Measurements from ENCODE around the gene TXNRD1.

TXNRD1 gene

DNA sequence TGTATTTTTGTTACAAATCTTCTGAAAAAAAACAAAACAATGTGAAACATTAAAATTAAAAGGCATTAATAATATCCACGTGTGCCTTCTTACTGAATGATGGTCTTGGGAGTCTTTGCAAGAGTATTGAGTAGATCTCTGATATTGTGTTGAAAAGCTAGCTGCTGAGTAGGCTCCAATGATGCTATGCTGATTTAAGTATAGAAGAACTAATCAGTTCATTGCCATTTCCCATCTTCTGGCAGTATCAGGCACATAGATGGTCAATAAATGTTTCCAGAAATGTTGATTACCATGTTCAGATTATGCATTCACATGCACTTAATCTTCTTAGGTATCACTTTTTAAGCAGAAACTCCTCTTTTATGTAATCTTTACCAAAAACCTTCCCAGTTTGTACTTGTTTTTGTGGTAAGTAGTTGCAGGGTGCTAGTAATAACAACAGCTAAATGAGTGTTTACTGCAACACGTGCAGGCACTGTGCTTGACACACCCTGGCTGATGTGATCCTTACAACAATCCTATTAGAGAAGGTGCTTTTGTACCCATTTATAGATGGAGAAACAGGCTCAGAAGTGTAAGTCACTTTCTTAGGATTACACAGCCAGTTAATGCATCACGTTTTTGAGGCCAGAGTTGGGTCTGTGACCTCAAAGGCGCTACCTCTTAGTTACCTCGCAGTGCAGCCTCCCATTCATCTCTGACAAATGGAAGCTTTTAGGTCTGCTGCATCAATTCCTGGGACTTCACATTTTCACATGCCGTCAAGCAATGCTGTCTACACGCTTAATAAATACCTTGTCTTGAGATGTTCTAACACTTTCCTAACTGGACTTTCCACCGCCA is 134.9 kb downstream of the TXNRD1 start:
- no peak for DNase-seq (ENCODE audit: low spot score)

DNA sequence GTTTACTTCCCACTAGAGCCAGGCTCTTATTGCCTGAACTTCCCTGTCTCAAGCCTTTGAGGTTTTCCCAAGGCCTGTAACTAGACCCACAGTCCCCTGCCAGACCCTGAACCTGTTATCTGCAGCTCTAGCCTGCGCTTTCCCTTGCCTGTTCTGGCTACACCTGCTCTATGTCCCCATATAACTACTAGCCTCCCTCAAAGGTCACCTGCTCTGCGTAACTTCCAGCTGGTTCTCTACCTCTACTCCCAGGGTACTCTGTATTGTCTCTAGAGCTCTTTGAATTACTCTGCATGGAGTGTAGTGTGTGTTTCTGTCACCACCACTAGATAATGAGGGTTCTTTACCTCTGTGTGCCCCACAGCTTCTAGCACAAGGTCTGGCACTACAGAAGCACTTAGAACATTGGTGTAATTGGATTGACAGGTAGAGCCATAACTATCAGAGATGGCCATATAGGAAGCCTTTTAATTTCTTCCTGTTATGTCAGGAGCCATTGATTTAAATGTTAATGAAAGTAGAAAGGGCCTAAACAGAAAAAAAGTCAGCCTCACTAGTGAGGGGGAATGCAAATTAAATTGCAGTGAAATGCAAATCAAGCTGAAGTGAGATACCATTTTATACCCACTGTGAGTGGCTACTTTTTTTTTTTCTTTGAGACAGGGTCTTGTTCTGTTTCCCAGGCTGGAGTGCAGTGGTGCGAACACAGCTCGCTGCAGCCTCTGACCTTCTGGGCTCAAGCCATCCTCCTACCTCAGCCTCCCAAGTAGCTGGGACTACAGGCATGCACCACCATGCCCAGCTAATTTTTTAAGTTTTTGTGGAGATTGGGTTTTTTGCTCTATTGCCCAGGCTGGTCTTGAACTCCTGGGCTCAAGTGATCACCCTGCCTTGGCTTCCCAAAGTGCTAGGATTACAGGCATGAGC is 135.7 kb downstream of the TXNRD1 start:
- DNase-seq (ENCODE audit: low spot score) = no peak

DNA sequence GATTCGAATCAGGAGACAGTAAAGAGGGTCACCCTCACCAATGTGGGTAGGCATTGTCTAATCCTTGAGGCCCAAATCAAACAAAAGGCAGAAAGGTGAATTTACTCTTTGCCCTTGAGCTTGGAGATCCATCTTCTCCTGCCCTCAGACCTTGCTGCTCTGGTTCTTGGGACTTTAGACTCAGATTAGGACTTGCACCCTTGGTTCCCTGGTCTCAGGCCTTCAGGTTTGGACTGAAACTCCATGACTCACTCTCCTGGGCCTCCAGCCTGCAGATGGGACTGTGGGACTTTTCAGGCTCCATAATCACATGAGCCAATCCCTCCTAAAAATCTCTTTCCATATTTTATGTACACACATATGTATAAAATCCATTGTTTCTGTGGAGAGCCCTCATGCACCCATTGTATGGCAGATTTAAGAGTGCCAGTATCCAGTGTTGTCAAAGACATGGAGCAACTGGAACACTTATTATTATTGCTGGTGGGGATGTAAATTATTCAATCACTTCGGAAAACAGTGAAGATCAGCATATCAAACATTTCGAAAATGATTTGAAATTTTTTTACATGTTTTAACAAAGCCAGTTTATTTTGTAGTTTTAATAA is 136.6 kb downstream of the TXNRD1 start:
- DNase-seq (ENCODE audit: low spot score) = no peak

DNA sequence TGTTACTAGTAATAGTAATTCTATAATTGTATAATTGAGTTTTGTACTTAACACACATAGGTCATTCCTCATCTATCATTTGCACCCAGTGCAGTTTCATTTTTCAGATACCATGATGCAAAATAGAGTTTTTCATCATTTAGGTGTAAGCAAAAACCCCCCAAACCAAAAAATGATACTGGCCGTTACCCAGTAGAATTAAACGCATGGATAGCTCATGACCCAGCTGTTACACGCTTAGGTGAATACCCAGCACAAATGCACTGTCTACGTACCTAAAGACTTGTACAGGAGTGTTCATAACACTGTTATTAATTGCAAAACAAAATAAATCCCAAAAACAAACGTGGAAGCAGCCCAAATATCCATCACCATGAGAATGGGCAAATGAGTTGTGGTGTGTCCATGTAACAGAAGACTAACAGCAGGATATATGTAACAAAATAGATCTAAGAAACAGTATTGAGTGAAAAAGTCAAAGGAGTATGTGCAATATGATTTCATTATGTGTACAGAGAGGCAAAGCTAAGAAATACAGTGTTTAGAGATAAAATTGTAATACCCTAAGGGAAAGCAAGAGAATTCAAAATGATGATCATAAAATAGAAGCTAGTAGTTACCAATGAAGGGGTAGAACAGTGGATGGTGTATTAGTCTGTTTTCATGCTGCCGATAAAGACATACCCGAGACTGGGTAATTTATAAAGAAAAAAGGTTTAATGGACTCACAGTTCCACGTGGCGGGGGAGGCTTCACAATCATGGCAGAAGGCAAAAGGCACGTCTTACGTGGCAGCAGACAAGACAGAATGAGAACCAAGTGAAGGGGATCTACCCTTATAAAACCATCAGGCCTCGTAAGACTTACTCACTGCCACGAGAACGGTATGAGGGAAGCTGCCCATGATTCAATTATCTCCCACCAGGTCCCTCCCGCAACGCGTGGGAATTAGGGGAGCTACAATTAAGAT is 137.7 kb downstream of the TXNRD1 start:
- DNase-seq (ENCODE audit: low spot score) = no peak

DNA sequence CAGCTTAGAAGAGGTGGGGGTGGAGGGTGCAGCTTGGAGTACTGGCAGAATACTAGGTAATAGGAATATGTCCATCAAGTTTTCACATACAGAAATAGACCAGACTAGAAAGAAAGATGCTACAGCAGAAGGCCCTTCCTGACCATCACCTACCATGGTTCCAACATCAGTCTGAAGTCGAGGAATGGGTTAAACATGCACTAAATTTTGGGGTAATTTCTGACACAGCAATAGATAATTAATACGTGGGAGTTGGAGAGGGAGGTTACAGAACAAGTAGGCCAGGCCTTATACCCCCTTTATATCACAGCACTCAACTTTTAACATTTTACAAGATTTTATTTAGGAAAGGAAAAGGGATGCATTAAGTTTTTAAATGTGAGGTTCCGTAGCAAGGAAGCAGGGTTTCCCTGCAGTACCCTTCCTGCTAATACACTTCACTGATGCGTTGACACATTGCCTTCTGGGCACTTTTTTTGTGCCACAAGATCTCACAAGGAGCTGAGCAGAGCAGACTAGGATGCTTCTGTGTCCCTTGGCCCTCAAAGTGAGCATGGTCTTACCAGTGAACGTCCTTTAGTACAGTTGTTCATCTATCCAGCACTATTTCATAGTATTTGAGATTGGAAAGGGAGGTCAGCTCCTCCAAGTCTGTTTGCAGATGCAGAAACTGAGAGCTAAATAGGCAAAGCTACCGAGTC is 138.7 kb downstream of the TXNRD1 start:
- no peak for DNase-seq (ENCODE audit: low spot score)

DNA sequence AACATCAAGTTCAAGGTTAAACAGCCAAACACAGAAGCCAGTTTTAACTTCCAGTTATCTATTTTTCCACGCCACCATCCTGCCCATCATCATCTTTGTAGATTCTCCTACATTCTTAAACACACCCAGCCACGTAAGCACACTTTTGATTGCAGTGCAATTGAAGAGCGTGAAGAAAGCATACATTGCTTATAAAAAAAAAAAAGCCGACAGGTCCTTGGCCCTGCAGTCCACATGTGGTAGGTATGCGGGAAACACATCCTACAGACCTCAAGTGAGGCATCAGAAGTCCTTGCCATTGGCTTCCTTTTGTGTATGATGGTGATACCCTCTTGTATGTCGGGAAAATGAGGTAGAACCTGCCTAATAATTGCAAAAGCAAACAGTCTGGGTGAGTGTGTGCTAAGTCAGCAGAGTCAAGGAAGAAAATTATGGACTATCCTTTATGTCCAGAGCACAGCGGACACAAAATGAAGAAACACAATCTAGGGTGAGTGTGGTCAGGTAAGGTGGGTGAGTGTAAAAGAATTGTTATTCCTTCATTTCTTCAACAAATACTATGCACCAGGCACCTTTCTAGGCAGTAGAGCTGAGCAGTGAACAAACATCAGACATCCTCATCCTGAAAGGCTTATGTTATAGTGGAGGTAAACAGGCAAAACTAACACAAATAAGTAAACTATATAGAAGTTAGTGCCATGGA is 139.4 kb downstream of the TXNRD1 start:
- DNase-seq (ENCODE audit: low spot score) = no peak

DNA sequence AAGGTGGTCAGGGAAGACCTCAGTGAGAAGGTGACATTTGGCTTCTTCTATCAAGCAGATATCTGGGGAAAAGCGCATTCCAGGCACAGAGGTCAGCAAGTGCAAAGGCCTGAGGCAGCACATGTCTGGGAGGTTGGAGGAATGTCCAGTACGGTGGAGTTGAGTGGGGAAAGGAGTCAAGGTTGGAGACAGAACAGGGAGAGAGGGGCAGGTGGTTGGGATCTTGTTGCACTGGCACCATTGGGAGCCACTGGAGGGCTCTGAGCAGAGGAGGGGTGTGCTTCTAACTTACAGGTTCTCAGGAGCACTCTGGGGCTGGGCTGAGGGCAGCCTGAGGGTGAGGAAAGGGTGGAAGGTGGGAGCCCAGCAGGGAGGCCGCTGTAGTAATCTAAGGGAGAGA is 140.1 kb downstream of the TXNRD1 start:
- DNase-seq (ENCODE audit: low spot score) = no peak

DNA sequence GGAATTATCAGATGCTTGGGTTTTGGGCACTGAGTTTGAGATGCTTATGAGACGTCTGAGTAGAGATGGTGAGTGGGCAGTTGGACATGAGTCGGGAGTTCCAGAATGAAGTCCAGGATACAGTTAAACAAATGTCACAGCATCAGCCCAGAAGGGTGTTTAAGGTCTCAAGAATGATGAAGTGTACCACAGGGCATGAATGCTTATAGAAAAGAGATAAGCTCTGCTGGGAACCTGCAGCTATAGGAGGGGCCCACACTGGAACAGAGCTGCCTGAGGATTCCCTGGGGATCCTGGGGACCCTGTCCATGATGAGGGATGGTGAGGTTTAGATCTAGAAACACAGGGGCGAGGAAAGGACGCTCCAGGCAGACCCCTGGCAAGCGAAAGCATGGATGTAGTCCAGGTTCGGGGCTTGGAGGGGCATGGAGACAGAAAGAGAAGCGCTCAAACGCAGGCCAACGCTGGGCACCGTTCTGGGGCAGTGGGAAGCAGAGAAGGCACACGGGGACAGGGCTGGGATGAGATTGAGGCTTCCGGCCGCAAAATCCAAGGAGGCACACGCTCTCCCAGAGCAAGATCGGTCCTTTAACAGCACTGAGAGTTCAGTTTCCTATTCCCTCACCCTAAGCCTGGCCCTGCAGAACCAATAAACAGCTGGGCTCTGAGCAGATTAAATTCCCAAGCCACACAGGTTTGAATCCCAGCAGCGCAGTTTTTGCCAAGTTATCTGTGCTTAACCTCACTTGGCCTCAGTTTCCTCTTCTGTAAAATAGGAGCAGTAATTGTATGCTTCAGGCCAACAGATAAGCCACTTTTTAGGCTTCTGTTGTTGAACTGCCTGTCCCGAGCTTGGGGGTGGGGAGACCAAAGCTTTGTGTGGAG is 140.9 kb downstream of the TXNRD1 start:
- no peak for DNase-seq (ENCODE audit: low spot score)

DNA sequence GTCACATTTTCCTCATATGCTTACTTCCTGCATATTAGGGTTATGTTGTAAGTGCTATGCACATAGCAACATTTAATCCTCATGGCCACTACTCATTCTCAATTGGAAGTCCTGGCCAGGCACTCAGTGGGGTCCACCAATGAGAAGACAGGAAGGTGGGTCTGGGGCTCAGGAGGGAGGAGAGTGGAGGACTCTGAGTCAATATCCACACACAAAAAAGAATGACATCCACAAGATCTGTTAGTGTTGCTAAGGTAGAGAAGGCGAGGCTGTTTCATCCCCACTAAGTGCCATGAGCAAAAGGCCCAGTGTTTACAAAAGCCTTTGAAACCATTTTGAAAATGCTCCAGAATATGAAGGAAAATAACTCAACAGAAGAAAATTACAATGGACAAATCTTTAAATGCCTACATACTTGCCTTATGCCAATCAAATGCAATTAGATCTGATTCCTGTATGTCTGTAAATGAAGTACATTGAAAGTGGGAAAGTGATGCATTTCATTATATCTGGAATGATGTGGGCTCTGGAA is 141.9 kb downstream of the TXNRD1 start:
- no peak for DNase-seq (ENCODE audit: low spot score)

DNA sequence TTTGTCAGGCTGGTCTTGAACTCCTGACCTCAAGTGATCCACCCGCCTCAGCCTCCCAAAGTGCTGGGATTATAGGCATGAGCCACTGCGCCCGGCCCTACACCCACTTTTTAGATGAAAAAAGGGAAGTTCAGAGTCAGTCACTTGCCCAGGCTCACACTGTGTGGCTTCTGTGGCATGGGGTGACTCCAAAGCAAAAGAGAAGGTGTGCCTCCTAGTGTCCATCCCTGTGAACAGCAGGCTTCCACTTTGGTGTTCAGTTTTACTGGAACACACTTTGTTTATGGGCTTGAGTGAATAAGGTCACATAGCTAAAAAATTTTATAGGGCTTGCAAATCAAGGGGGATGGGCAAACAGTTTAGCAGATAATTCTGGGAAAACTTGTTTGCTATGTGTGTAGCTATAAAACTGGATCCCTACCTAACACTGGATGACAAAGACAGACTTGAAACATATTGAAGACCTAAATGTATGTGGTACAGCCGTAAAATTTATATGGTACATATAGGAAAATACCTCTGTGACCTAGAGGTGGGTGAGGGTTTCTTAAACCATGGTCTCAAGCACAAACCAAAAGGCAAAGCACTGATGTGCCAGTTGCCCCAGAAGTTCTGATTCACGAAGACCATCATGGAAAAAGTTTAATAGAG is 142.9 kb downstream of the TXNRD1 start:
- peak; percentile 45 for DNase-seq (ENCODE audit: low spot score)

DNA sequence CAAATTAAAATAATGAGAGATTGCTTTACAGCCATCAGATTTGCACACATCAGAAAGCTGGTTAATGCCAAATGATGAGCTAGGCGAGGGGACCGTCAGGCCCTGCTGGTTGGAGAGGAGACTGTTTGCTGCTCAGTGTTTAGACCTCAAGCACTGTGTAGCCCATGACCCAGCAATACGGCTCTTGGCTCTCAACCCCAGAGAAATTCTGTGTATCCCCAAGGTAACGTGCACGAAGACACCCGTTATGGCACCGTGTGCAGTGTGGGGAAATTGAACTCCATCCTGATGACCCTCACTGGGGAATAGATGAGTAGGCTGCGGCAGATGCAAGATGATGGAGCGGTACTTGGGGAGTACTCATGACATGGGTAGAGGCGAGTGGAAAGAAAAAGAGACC is 143.6 kb downstream of the TXNRD1 start:
- no peak for DNase-seq (ENCODE audit: low spot score)

DNA sequence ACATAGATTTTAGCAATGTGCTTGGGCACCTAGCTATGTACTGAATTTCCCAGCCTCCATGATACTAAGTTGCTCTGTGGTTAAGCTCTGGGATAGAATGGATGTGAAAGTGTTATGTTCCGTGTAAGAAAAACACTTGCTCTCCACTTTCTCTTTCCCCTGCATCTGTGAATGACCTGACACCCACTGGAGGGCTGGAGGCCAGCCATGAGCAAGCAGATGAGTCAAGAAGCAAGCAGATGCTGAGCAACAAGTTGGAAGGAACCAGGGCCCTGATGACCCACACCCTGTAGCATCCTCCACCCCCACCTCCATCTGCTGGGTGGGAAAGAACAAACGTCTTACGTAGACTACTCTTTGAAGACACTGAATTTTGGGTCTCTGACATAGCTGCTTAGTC is 144.6 kb downstream of the TXNRD1 start:
- no peak for DNase-seq (ENCODE audit: low spot score)

DNA sequence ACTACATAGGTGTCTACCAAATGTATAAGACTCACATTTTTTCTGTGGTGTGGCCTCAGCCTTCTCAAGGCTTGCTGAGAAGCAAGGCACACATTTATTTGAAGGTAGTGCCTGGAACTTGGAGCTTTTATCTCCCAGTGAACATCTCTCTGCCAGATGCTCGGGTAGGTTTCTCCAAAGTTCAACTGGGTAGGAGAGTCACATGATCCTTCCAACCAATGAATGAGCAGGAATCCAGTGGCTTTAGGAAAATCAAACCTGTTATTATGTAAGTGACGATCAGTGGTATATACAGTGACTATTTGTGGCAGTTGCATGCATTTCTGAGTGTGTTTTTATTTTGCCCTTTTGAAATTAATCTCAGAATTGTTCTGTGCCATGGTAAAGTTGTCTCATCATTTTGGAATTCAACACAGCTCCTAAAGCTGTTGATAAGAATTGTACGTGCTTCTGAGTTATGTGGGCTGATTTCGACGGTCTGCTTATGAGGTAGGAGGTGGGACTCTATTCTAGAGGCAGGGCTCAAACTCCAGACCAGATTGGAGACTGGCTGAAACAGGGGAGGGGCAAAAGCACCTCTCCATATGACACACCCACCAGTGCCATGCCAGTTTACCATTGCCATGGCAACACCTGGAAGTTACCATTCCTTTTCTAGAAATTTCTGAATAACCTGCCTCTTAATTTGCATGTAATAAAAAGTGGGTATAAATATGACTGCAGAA is 145.6 kb downstream of the TXNRD1 start:
- DNase-seq (ENCODE audit: low spot score) = no peak

DNA sequence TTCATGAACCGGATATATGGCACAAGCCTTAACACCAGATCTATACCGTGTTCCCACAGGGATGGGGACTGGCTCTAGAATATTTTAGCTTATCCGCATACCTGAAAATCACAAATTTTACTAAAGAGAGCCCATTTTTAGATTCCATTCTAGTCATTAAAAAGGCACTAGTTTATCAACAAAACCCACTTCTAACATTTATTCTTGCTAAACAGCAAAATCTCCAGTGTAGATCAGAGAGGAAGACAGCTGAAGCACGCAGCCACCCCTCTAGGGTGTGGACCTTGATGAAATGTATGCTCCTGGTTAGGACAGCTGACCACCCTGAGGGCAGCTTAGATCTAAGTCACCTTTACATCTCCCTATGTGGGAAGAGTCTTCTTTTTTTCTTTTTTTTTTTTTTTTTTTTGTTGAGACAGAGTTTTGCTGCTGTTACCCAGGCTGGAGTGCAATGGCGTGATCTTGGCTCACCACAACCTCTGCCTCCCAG is 150.4 kb downstream of the TXNRD1 start:
- no peak for DNase-seq (ENCODE audit: low spot score)

DNA sequence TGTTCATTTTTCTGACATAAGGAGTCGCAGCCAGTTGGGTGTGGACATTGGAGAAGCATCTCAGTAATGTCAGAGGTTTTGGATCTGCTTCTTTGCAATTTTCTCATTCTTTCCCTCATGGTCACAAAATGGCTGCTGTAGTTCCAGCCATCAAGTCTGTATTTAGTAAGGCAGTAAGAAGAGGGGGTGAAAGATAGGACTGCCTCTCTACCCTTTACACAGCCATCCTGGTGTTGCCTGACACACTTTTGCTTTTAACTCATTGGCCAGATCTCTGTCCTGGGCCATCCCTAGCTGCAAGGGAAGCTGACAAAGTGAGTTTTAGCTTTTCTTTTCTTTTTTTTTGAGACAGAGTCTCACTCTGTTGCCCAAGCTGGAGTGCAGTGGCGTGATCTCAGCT is 154.1 kb downstream of the TXNRD1 start:
- DNase-seq (ENCODE audit: low spot score) = no peak

DNA sequence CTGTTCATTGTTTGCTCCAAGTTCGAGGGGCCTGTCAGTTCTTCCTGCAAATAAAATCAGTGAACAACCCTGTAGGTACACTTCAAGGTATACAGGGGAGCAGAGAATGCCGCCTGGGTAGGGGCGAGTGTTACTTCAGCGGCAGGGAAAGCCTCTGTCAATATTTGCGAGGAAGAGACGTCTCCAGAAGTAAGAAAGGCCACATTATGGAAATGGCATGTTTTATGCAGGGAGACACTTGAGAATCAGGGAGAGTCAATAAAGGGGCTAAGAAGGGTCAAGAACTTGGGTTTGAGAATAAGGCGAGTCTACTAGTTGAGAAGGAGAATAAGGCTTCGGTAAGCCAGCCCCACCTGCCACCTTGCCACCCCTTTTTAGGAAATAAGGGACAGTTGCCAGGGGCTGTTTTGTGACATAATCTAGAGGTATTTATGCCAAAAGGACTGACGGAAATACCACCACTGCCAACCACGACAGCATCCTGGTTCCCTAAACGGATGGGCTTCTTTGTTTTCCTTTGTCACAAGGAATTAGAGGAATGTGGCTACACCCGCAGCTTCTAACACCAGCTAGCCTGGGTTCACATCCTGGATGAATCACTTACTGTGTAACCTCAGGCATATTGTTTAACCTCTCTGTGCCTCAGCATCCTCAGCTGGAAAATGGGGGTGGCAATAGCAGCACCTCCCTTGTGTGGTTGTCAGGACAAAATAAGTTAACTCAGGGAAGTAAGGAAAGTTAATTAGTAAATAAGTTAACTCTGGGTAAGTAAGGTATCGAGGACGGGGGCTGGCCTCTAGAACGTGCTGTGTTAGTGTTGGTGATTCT is 155.7 kb downstream of the TXNRD1 start:
- no peak for DNase-seq (ENCODE audit: low spot score)
